Measurements from ENCODE around the gene SRGAP3.

DNA sequence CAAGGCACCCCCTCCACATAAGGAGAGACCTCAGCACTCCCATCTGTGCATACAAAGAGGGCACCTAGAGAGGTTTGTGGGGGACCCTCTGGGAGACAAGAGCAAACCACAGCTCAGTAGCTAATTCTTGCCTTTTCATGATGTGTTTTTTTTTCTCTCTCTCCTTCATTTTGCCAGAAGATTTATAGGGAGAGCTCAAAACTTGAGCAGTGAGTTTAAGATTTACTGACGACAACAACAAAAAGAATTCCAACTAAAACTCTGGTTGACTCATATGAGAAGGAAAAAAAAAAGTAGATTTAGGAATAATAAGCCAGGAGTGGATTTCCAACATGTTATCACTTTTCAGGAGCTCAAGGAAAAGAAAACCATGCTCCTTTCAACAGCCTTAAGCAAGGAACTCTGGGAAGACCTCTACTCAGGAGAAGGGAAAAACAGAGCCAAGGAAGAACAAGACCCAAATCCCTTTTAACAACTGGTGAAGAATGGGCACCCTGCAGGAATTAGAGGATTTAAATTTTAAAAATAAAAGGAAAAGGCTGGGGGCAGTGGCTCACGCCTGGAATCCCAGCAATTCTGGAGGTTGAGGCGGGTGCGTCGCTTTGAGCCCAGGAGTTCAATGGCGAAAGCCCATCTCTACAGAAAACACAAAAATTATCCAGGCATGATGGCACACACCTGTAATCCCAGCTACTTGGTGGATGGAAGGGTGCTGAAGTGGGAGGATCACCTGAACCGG, 228.0 kb downstream of the SRGAP3 start:
- TF ChIP-seq, protein P1, sequence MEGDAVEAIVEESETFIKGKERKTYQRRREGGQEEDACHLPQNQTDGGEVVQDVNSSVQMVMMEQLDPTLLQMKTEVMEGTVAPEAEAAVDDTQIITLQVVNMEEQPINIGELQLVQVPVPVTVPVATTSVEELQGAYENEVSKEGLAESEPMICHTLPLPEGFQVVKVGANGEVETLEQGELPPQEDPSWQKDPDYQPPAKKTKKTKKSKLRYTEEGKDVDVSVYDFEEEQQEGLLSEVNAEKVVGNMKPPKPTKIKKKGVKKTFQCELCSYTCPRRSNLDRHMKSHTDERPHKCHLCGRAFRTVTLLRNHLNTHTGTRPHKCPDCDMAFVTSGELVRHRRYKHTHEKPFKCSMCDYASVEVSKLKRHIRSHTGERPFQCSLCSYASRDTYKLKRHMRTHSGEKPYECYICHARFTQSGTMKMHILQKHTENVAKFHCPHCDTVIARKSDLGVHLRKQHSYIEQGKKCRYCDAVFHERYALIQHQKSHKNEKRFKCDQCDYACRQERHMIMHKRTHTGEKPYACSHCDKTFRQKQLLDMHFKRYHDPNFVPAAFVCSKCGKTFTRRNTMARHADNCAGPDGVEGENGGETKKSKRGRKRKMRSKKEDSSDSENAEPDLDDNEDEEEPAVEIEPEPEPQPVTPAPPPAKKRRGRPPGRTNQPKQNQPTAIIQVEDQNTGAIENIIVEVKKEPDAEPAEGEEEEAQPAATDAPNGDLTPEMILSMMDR (conservative IDR thresholded peaks at IDR 0.05 in 1 of 2, IDR thresholded peaks at IDR 0.05 in 1 of 2; ENCODE audit: low read depth in 1 of 2, low read length in 2 of 2) = no peak
- TF ChIP-seq EZH2 (IDR thresholded peaks at IDR 0.05; ENCODE audit: low read length, missing control alignments) = no peak
